Fibroblast of mammary gland (primary cell): ENCODE data around the gene CBFA2T2.
A peak's percentile ranks its signal among the peaks of the same experiment; 100 is the strongest.

Experiments used
- DNase-seq: peaks from one replicate; pipeline ENCODE4 v3.0.0-alpha.2; 2010; ENCODE audit warnings: low read depth
- H3K4me3 ChIP-seq: 2 replicates; pipeline ENCODE4 v1.5.1; 2011; ENCODE audit warnings: low read depth, mild to moderate bottlenecking, low read length, moderate library complexity; ENCODE audit not compliant: control insufficient read depth
- TF ChIP-seq, protein P1 (sequence below): conservative IDR thresholded peaks from 2 replicates; pipeline ENCODE4 v1.5.1; 2011; ENCODE audit warnings: low read depth, low read length, inconsistent platforms; ENCODE audit not compliant: control insufficient read depth, insufficient read depth

Gene CBFA2T2

GRCh38 chr20:33647603-33648395 is 157.9 kb downstream of the CBFA2T2 start:
- TF ChIP-seq, protein P1, sequence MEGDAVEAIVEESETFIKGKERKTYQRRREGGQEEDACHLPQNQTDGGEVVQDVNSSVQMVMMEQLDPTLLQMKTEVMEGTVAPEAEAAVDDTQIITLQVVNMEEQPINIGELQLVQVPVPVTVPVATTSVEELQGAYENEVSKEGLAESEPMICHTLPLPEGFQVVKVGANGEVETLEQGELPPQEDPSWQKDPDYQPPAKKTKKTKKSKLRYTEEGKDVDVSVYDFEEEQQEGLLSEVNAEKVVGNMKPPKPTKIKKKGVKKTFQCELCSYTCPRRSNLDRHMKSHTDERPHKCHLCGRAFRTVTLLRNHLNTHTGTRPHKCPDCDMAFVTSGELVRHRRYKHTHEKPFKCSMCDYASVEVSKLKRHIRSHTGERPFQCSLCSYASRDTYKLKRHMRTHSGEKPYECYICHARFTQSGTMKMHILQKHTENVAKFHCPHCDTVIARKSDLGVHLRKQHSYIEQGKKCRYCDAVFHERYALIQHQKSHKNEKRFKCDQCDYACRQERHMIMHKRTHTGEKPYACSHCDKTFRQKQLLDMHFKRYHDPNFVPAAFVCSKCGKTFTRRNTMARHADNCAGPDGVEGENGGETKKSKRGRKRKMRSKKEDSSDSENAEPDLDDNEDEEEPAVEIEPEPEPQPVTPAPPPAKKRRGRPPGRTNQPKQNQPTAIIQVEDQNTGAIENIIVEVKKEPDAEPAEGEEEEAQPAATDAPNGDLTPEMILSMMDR, result no peak
- H3K4me3 ChIP-seq, result no peak overlapping the region
- peak; percentile 75 for DNase-seq

DNA sequence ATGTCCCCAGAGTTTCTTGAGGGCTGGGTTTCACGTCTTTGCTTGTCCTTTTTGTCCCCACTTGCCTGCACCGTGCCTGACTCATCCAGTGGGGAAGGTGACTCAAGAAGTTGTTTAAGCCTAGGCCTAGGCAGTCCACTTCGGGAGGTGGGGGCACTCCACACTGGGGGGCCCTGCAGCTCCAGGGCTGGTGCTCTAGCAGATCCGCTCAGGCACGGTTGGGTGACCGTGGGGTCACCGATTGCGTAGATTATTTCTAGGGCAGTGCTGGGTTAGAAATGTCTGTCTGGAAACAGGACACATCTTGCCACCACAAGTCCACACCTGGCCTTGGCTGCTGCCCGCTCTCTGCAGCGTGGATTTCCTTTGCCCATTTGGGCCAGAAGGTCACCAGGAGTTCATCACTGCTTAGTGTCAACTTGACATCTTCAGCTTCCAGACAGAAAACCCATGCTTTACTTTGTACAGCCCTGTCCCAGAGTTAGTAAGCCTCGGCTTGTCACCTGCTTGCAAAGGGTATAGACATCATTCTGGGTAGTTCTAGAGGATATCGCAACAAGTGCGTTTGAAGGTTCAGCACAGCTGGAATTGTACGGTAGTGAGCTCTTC is 158.6 kb downstream of the CBFA2T2 start:
- H3K4me3 ChIP-seq, result no peak overlapping the region
- TF ChIP-seq, protein P1, result no peak
- DNase-seq, result peak; percentile 26

- TF ChIP-seq, protein P1, result no peak
- no peak overlapping the region for H3K4me3 ChIP-seq
- DNase-seq, result peak; percentile 33
Observed at GRCh38 chr20:33649201-33649681, 159.3 kb downstream of the CBFA2T2 start.

- no peak overlapping the region for H3K4me3 ChIP-seq
- no peak for DNase-seq
- TF ChIP-seq, protein P1, result no peak
Observed at GRCh38 chr20:33650111-33650752, 160.3 kb downstream of the CBFA2T2 start.

DNA sequence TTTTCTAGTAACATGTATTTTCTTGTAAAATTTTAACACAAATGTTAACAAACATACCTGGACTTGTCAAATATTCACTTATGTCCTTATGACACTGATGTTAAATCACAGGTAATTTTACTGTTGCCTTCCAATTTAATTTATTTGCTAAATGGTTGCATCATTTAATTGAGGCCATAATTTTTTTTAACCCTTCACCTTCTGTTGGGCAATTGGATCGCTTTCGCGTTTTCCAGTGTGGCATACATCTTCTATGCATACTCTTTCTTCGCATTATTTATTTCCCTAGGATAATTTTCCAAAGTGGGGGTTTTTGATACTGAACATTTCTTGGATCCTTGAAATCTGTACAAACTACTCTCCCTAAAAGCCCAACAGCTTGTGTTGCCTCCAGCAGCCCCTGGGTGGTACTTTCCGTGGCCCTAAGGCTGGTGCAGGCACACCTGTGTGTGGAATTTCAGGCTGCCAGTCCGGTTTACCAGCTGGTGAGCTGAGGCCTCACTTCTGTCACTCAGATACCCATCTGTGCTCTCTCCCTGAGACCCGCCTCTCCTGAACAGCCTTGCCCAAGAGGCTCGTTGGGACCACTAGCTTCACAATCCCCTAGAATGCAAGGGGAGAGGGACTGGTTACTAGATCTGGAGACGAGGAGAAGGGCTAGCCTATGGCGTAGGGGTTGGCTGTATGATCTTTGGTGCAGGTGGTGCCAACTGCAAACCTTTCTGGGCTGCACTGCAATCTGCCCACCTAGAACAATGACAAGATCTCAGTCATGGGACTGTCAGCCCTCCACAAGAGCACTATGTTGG is 161.1 kb downstream of the CBFA2T2 start:
- TF ChIP-seq, protein P1, result no peak
- no peak for DNase-seq
- H3K4me3 ChIP-seq, result no peak overlapping the region

GRCh38 chr20:33651562-33652048 is 161.7 kb downstream of the CBFA2T2 start:
- TF ChIP-seq, protein P1, result no peak
- no peak overlapping the region for H3K4me3 ChIP-seq
- DNase-seq, result no peak
